DOHH2 (cell line): ENCODE measurements around the gene ITIH5.

Experiments used
- CTCF ChIP-seq: fragments of 200-600 bp; sonication (generic); IDR thresholded peaks from one replicate; pipeline ENCODE4 v1.5.1; 2014; ENCODE audit warnings: antibody characterized with exemption, mild to moderate bottlenecking, low read depth, low read length; ENCODE audit not compliant: poor library complexity, severe bottlenecking
- EZH2phosphoT487 ChIP-seq: fragments of 200-600 bp; sonication (generic); IDR thresholded peaks from 2 replicates; pipeline ENCODE4 v1.6.1; 2017; ENCODE audit warnings: borderline replicate concordance, mild to moderate bottlenecking, antibody characterized with exemption, low read length, moderate library complexity, mixed read lengths

GRCh38 chr10:7598771-7599170 lies 68.0 kb downstream of the ITIH5 start:
- TF ChIP-seq CTCF (no peak), EZH2phosphoT487 (no peak)
